Measurements from ENCODE around the gene ABCD3.
A peak's percentile ranks its signal among the peaks of the same experiment; 100 is the strongest.
"Not testable (repeated sequence)": the region's sequence is repeated elsewhere in the genome, so short reads cannot be mapped to it uniquely, and the experiment has no call there.

ABCD3 gene

GRCh38 chr1:94417978-94418663, at the start of gene ABCD3:
ABCD3 (plus strand) TSS chr1:94418389; CDS start chr1:94418479, 90 bp downstream.
- H3K4me3 ChIP-seq (ENCODE audit: low read depth, low read length) = peak within 1 kb of the TSS; percentile 80

GRCh38 chr1:94372771-94373170, 45.4 kb upstream of the ABCD3 start:
- H3K4me3 ChIP-seq (ENCODE audit: low read depth, low read length) = not testable (repeated sequence)

- not testable (repeated sequence) for H3K4me3 ChIP-seq (ENCODE audit: low read depth, low read length)
These were observed 44.9 kb upstream of the ABCD3 start for GRCh38 chr1:94373311-94373710.

GRCh38 chr1:94375666-94376065, 42.5 kb upstream of the ABCD3 start:
- not testable (repeated sequence) for H3K4me3 ChIP-seq (ENCODE audit: low read depth, low read length)

GRCh38 chr1:94378493-94378892, 39.7 kb upstream of the ABCD3 start:
- not testable (repeated sequence) for H3K4me3 ChIP-seq (ENCODE audit: low read depth, low read length)

- H3K4me3 ChIP-seq (ENCODE audit: low read depth, low read length) = no peak overlapping the region
These were observed 38.6 kb upstream of the ABCD3 start for GRCh38 chr1:94379615-94380014.

- no peak overlapping the region for H3K4me3 ChIP-seq (ENCODE audit: low read depth, low read length)
These were observed 36.0 kb upstream of the ABCD3 start for GRCh38 chr1:94382201-94382600.

GRCh38 chr1:94383966-94384408, 34.2 kb upstream of the ABCD3 start:
- no peak overlapping the region for H3K4me3 ChIP-seq (ENCODE audit: low read depth, low read length)

GRCh38 chr1:94384485-94385265, 33.5 kb upstream of the ABCD3 start:
- H3K4me3 ChIP-seq (ENCODE audit: low read depth, low read length) = no peak overlapping the region

- no peak overlapping the region for H3K4me3 ChIP-seq (ENCODE audit: low read depth, low read length)
These were observed 32.8 kb upstream of the ABCD3 start for GRCh38 chr1:94385308-94385929.

GRCh38 chr1:94389298-94389697, 28.9 kb upstream of the ABCD3 start:
- H3K4me3 ChIP-seq (ENCODE audit: low read depth, low read length) = no peak overlapping the region

- no peak overlapping the region for H3K4me3 ChIP-seq (ENCODE audit: low read depth, low read length)
These were observed 23.9 kb upstream of the ABCD3 start for GRCh38 chr1:94394247-94394646.

GRCh38 chr1:94395231-94395630, 23.0 kb upstream of the ABCD3 start:
- H3K4me3 ChIP-seq (ENCODE audit: low read depth, low read length) = no peak overlapping the region

GRCh38 chr1:94395748-94396309, 22.4 kb upstream of the ABCD3 start:
- H3K4me3 ChIP-seq (ENCODE audit: low read depth, low read length) = no peak overlapping the region

- no peak overlapping the region for H3K4me3 ChIP-seq (ENCODE audit: low read depth, low read length)
These were observed 21.7 kb upstream of the ABCD3 start for GRCh38 chr1:94396356-94397010.

GRCh38 chr1:94398356-94398755, 19.8 kb upstream of the ABCD3 start:
- H3K4me3 ChIP-seq (ENCODE audit: low read depth, low read length) = no peak overlapping the region

GRCh38 chr1:94399453-94399852, 18.7 kb upstream of the ABCD3 start:
- H3K4me3 ChIP-seq (ENCODE audit: low read depth, low read length) = no peak overlapping the region

- no peak overlapping the region for H3K4me3 ChIP-seq (ENCODE audit: low read depth, low read length)
These were observed 17.0 kb upstream of the ABCD3 start for GRCh38 chr1:94401206-94401605.

GRCh38 chr1:94406446-94406845, 11.7 kb upstream of the ABCD3 start:
- no peak overlapping the region for H3K4me3 ChIP-seq (ENCODE audit: low read depth, low read length)

- no peak overlapping the region for H3K4me3 ChIP-seq (ENCODE audit: low read depth, low read length)
These were observed 9.9 kb upstream of the ABCD3 start for GRCh38 chr1:94408104-94408830.

All from iPS-11a (cell line).